ENCODE data around the gene GDA.

DNA sequence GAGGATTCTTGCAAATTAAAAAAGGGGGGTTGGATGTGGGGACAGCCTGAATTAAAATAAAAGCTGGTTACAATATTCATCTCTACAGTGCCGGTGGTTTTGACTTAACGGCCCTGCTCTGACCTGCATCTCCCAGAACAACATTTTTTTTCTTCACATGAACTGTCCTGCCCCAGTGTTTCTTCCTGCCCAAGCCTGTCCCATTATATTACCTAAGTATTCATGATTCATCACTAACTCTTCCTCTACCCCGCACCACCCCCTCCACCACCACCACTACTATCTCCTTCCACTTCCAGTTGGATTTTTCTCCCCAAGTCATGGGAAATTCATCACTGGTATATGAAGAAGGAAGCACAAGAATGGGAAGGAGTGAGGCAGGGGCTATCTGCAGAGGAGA lies 125.7 kb downstream of the GDA start:
- TF ChIP-seq, protein P1, sequence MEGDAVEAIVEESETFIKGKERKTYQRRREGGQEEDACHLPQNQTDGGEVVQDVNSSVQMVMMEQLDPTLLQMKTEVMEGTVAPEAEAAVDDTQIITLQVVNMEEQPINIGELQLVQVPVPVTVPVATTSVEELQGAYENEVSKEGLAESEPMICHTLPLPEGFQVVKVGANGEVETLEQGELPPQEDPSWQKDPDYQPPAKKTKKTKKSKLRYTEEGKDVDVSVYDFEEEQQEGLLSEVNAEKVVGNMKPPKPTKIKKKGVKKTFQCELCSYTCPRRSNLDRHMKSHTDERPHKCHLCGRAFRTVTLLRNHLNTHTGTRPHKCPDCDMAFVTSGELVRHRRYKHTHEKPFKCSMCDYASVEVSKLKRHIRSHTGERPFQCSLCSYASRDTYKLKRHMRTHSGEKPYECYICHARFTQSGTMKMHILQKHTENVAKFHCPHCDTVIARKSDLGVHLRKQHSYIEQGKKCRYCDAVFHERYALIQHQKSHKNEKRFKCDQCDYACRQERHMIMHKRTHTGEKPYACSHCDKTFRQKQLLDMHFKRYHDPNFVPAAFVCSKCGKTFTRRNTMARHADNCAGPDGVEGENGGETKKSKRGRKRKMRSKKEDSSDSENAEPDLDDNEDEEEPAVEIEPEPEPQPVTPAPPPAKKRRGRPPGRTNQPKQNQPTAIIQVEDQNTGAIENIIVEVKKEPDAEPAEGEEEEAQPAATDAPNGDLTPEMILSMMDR (IDR thresholded peaks at IDR 0.05; ENCODE audit: low read length) = no peak
- TF ChIP-seq EZH2 (optimal IDR thresholded peaks at IDR 0.05; ENCODE audit: low read depth, low read length) = no peak
